Activated CD4-positive, alpha-beta T cell treated with anti-CD3 and anti-CD28 coated beads, Interleukin-2, Interleukin-6, amounts not matched to agents 100 ng/mL and 50 ng/mL, durations not matched to agents 16 hours and 8 hours (primary cell): ENCODE data around the gene RPL32.
A peak's percentile ranks its signal among the peaks of the same experiment; 100 is the strongest.
"Not testable (repeated sequence)": the region's sequence is repeated elsewhere in the genome, so short reads cannot be mapped to it uniquely, and the experiment has no call there.

ENCODE experiments used
- DNase-seq: peaks from one replicate; pipeline ENCODE4 v3.0.0-alpha.2; 2020

RPL32 gene

GRCh38 chr3:12841149-12841969 lies at the start of gene RPL32:
TSS of gene RPL32 (minus strand) at chr3:12841565. CDS start at chr3:12840237, 1,328 bp downstream.
- DNase-seq = peak; percentile 91

- no peak for DNase-seq
Measured at GRCh38 chr3:12890610-12891390, 49.4 kb upstream of the RPL32 start.

- no peak for DNase-seq
Measured at GRCh38 chr3:12886736-12887135, 45.4 kb upstream of the RPL32 start.

GRCh38 chr3:12886106-12886679 lies 44.8 kb upstream of the RPL32 start:
- DNase-seq = no peak

GRCh38 chr3:12885583-12885930 lies 44.2 kb upstream of the RPL32 start:
- no peak for DNase-seq

- no peak for DNase-seq
Measured at GRCh38 chr3:12884790-12885582, 43.6 kb upstream of the RPL32 start.

GRCh38 chr3:12884186-12884680 lies 42.9 kb upstream of the RPL32 start:
- no peak for DNase-seq

GRCh38 chr3:12882336-12883310 lies 41.3 kb upstream of the RPL32 start:
- DNase-seq = no peak

GRCh38 chr3:12881858-12882257 lies 40.5 kb upstream of the RPL32 start:
- DNase-seq = not testable (repeated sequence)

GRCh38 chr3:12879191-12879815 lies 37.9 kb upstream of the RPL32 start:
- no peak for DNase-seq

- DNase-seq = not testable (repeated sequence)
Measured at GRCh38 chr3:12878758-12879157, 37.4 kb upstream of the RPL32 start.

- no peak for DNase-seq
Measured at GRCh38 chr3:12878141-12878574, 36.8 kb upstream of the RPL32 start.

- no peak for DNase-seq
Measured at GRCh38 chr3:12877040-12877439, 35.7 kb upstream of the RPL32 start.

GRCh38 chr3:12875857-12876836 lies 34.8 kb upstream of the RPL32 start:
- DNase-seq = no peak

GRCh38 chr3:12871404-12871983 lies 30.1 kb upstream of the RPL32 start:
- no peak for DNase-seq

GRCh38 chr3:12870942-12871341 lies 29.6 kb upstream of the RPL32 start:
- peak; percentile 9 for DNase-seq

GRCh38 chr3:12869035-12869621 lies 27.8 kb upstream of the RPL32 start:
- DNase-seq = peak; percentile 45
